RWPE2 (cell line): ENCODE results near the gene MIAT.
"Not testable (repeated sequence)": the region's sequence is repeated elsewhere in the genome, so short reads cannot be mapped to it uniquely, and the experiment has no call there.

ENCODE experiments used
- ATAC-seq: fragments of 200-7000 bp; cut with Tn5 transposase; 3 replicates; pipeline ENCODE4 v1.9.1; 2021; ENCODE audit warnings: low read depth
- DNase-seq: peaks from one replicate; pipeline ENCODE4 v3.0.0-alpha.2; 2020; ENCODE audit warnings: low spot score
- H3K27ac ChIP-seq: fragments of 450-650 bp; 2 replicates; pipeline ENCODE4 v1.5.1; 2017; ENCODE audit warnings: mild to moderate bottlenecking; ENCODE audit not compliant: poor library complexity, severe bottlenecking
- H3K27me3 ChIP-seq: fragments of 250-450 bp; sonication (Bioruptor Pico); 2 replicates; pipeline ENCODE4 v1.5.1; 2021; ENCODE audit warnings: mild to moderate bottlenecking, moderate library complexity; ENCODE audit not compliant: insufficient read depth, poor library complexity, severe bottlenecking
- H3K36me3 ChIP-seq: fragments of 250-450 bp; sonication (Bioruptor Pico); 2 replicates; pipeline ENCODE4 v1.5.1; 2020; ENCODE audit warnings: low read depth, mild to moderate bottlenecking, moderate library complexity
- H3K4me1 ChIP-seq: fragments of 250-450 bp; sonication (Bioruptor Pico); 2 replicates; pipeline ENCODE4 v1.5.1; 2021; ENCODE audit warnings: mild to moderate bottlenecking, moderate library complexity; ENCODE audit not compliant: insufficient read depth, poor library complexity, severe bottlenecking
- H3K4me3 ChIP-seq: fragments of 250-450 bp; sonication (Bioruptor Pico); 2 replicates; pipeline ENCODE4 v1.5.1; 2021; ENCODE audit warnings: mild to moderate bottlenecking, moderate library complexity; ENCODE audit not compliant: severe bottlenecking
- H3K9me3 ChIP-seq: fragments of 250-450 bp; sonication (Bioruptor Pico); 2 replicates; pipeline ENCODE4 v1.5.1; 2021; ENCODE audit warnings: mild to moderate bottlenecking, moderate library complexity; ENCODE audit not compliant: severe bottlenecking
- CTCF ChIP-seq: fragments of 450-650 bp; IDR thresholded peaks from one replicate; pipeline ENCODE4 v1.5.1; 2017; ENCODE audit warnings: mild to moderate bottlenecking, moderate library complexity; ENCODE audit not compliant: poor library complexity, severe bottlenecking

MIAT gene

GRCh38 chr22:26610996-26611395 is 46.4 kb upstream of the MIAT start:
- ATAC-seq (0 out of 3 replicates have a peak, but pooled peaks have one; percentile 15), DNase-seq (no peak)
- Histone ChIP-seq H3K27ac (peak overlapping the region; percentile 53), H3K27me3 (no peaks in the 10 kb centered on the region), H3K4me3 (no peak overlapping the region), H3K9me3 (no peaks in the 10 kb centered on the region), H3K4me1 (peaks cover 13% of the 10 kb centered on the region), H3K36me3 (no peaks in the 10 kb centered on the region)
- no peak for TF ChIP-seq CTCF

- Histone ChIP-seq H3K36me3 (no peaks in the 10 kb centered on the region), H3K27ac (no peak overlapping the region), H3K9me3 (no peaks in the 10 kb centered on the region), H3K27me3 (no peaks in the 10 kb centered on the region), H3K4me1 (peaks cover 11% of the 10 kb centered on the region), H3K4me3 (no peak overlapping the region)
- ATAC-seq = no peak
- no peak for TF ChIP-seq CTCF
- no peak for DNase-seq
These were observed 44.7 kb upstream of the MIAT start for GRCh38 chr22:26612652-26613051.

GRCh38 chr22:26613753-26614152 is 43.6 kb upstream of the MIAT start:
- peaks cover 11% of the 10 kb centered on the region for H3K4me1 ChIP-seq
- H3K27me3 ChIP-seq, H3K9me3 ChIP-seq, H3K4me3 ChIP-seq, H3K36me3 ChIP-seq, H3K27ac ChIP-seq, DNase-seq, ATAC-seq: not testable (repeated sequence)

- peaks cover 11% of the 10 kb centered on the region for H3K4me1 ChIP-seq
- no peak overlapping the region for H3K4me3 ChIP-seq
- no peaks in the 10 kb centered on the region for H3K9me3 ChIP-seq
- no peaks in the 10 kb centered on the region for H3K36me3 ChIP-seq
- no peak for TF ChIP-seq CTCF
- DNase-seq = no peak
- no peak overlapping the region for H3K27ac ChIP-seq
- H3K27me3 ChIP-seq = no peaks in the 10 kb centered on the region
- no peak for ATAC-seq
These were observed 43.1 kb upstream of the MIAT start for GRCh38 chr22:26614322-26614721.

- Histone ChIP-seq H3K4me1 (peaks cover 7% of the 10 kb centered on the region), H3K4me3 (no peak overlapping the region), H3K36me3 (no peaks in the 10 kb centered on the region), H3K27ac (no peak overlapping the region), H3K9me3 (no peaks in the 10 kb centered on the region), H3K27me3 (no peaks in the 10 kb centered on the region)
- DNase-seq (no peak), ATAC-seq (no peak)
- no peak for TF ChIP-seq CTCF
These were observed 42.2 kb upstream of the MIAT start for GRCh38 chr22:26615149-26615548.
